OCI-LY3 (cell line): Measurements from ENCODE around the gene SNX2.

Source experiments
- EZH2phosphoT487 ChIP-seq: fragments of 200-600 bp; shearing (Covaris generic); IDR thresholded peaks from 2 replicates; pipeline ENCODE4 v1.6.1; 2018; ENCODE audit warnings: antibody characterized with exemption, mixed run types, low read depth
- TF ChIP-seq, protein P1 (sequence below): fragments of 200-600, 300-600 bp; sonication (generic); IDR thresholded peaks from 2 replicates; pipeline ENCODE4 v1.5.1; 2014; ENCODE audit warnings: antibody characterized with exemption, low read length, low read depth

- TF ChIP-seq, protein P1, sequence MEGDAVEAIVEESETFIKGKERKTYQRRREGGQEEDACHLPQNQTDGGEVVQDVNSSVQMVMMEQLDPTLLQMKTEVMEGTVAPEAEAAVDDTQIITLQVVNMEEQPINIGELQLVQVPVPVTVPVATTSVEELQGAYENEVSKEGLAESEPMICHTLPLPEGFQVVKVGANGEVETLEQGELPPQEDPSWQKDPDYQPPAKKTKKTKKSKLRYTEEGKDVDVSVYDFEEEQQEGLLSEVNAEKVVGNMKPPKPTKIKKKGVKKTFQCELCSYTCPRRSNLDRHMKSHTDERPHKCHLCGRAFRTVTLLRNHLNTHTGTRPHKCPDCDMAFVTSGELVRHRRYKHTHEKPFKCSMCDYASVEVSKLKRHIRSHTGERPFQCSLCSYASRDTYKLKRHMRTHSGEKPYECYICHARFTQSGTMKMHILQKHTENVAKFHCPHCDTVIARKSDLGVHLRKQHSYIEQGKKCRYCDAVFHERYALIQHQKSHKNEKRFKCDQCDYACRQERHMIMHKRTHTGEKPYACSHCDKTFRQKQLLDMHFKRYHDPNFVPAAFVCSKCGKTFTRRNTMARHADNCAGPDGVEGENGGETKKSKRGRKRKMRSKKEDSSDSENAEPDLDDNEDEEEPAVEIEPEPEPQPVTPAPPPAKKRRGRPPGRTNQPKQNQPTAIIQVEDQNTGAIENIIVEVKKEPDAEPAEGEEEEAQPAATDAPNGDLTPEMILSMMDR, result no peak
- no peak for TF ChIP-seq EZH2phosphoT487
Measured at GRCh38 chr5:122863721-122864120, 88.8 kb downstream of the SNX2 start.
